ENCODE data around the gene CWH43. TPM values are rescaled to one million over a fixed set of nuclear protein-coding genes. Genes with fewer than 3 reads are reported as not detected.

The CWH43 gene
- total and polyA plus RNA-seq, 9 donors, result 0.33 to 3.2 (median 0.48) TPM; not detected in 4

- H3K27ac ChIP-seq, result no peak overlapping the region
- no peak for DNase-seq
- H3K4me3 ChIP-seq, result no peak overlapping the region
- TF ChIP-seq EP300 (IDR thresholded peaks at IDR 0.05), result no peak
- no peak for TF ChIP-seq POLR2A (IDR thresholded peaks at IDR 0.05)
- TF ChIP-seq, protein P1, sequence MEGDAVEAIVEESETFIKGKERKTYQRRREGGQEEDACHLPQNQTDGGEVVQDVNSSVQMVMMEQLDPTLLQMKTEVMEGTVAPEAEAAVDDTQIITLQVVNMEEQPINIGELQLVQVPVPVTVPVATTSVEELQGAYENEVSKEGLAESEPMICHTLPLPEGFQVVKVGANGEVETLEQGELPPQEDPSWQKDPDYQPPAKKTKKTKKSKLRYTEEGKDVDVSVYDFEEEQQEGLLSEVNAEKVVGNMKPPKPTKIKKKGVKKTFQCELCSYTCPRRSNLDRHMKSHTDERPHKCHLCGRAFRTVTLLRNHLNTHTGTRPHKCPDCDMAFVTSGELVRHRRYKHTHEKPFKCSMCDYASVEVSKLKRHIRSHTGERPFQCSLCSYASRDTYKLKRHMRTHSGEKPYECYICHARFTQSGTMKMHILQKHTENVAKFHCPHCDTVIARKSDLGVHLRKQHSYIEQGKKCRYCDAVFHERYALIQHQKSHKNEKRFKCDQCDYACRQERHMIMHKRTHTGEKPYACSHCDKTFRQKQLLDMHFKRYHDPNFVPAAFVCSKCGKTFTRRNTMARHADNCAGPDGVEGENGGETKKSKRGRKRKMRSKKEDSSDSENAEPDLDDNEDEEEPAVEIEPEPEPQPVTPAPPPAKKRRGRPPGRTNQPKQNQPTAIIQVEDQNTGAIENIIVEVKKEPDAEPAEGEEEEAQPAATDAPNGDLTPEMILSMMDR (IDR thresholded peaks at IDR 0.05), result no peak
- no peaks in the 10 kb centered on the region for H3K9me3 ChIP-seq
- no peaks in the 10 kb centered on the region for H3K4me1 ChIP-seq (ENCODE audit: insufficient read depth)
- H3K27me3 ChIP-seq, result no peaks in the 10 kb centered on the region
- no peaks in the 10 kb centered on the region for H3K36me3 ChIP-seq
- intact Hi-C loops (cut with DNase I), result no loop called here
Observed at GRCh38 chr4:48967101-48967500, 19.0 kb upstream of the CWH43 start.

DNA sequence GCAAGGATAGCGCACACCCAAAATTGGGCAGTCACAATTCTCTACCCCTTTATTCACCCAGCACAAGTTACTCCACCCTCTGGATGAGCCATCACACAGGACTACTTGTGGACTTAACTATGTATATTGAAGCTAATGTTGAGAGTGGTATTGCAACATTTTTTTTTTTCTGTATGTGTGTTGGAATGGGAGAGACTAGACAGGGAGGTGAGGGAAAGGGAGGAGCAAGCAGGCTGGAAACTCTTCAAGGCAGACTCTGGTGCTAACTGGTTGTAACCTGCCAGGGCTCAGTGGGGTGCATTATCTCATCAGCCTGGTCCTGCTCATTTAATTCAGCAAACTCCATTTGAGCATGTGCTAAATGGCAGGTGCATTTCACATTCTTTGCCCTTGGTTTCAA lies 18.4 kb upstream of the CWH43 start:
- H3K4me3 ChIP-seq, result no peak overlapping the region
- no peak overlapping the region for H3K27ac ChIP-seq
- TF ChIP-seq, protein P1 (IDR thresholded peaks at IDR 0.05), result no peak
- TF ChIP-seq EP300 (IDR thresholded peaks at IDR 0.05), result no peak
- TF ChIP-seq POLR2A (IDR thresholded peaks at IDR 0.05), result no peak
- intact Hi-C loops (cut with DNase I), result no loop called here
- H3K9me3 ChIP-seq, result no peaks in the 10 kb centered on the region
- no peak for DNase-seq
- 94 to 97% (median 96%) methylated on average over 1 of the region's 1 CpG for WGBS, 3 donors
- H3K4me1 ChIP-seq (ENCODE audit: insufficient read depth), result no peaks in the 10 kb centered on the region
- H3K27me3 ChIP-seq, result no peaks in the 10 kb centered on the region
- no peaks in the 10 kb centered on the region for H3K36me3 ChIP-seq

- intact Hi-C loops (cut with DNase I), result no loop called here
- Histone ChIP-seq H3K27me3 (no peaks in the 10 kb centered on the region), H3K4me1 (ENCODE audit: insufficient read depth) (no peaks in the 10 kb centered on the region), H3K27ac (no peak overlapping the region), H3K9me3 (no peaks in the 10 kb centered on the region), H3K4me3 (no peak overlapping the region), H3K36me3 (no peaks in the 10 kb centered on the region)
- DNase-seq, result no peak
- 69 to 77% (median 71%) methylated on average over 4 of the region's 4 CpGs for WGBS, 3 donors
- TF ChIP-seq, protein P1 (IDR thresholded peaks at IDR 0.05), result no peak
- TF ChIP-seq POLR2A (IDR thresholded peaks at IDR 0.05) (no peak), EP300 (IDR thresholded peaks at IDR 0.05) (no peak)
Observed at GRCh38 chr4:48968814-48969213, 17.3 kb upstream of the CWH43 start.

DNA sequence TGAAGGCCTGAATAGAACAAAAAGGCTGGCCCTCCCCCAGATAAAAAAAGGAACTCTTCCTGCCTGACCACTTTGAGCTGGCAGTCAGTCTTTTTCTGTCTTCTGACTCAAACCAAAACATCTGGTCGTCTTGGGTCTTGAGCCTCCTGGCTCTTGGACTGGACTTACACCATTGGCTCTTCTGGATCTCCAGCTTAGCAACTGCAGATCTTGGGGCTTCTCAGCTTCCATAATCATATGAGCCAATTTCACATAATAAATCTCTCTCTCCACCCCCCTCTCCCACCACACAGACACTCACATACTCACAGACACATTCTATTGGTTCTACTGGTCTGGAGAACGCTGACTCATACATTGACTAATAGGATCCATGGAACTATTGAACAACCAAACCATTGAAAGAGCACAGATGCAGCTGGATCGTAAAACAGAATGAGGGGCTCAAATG lies 15.6 kb upstream of the CWH43 start:
- Histone ChIP-seq H3K4me1 (ENCODE audit: insufficient read depth) (no peaks in the 10 kb centered on the region), H3K4me3 (no peak overlapping the region), H3K27me3 (no peaks in the 10 kb centered on the region), H3K27ac (no peak overlapping the region), H3K9me3 (no peaks in the 10 kb centered on the region), H3K36me3 (no peaks in the 10 kb centered on the region)
- intact Hi-C loops (cut with DNase I), result no loop called here
- DNase-seq, result no peak
- TF ChIP-seq, protein P1 (IDR thresholded peaks at IDR 0.05), result no peak
- no peak for TF ChIP-seq EP300 (IDR thresholded peaks at IDR 0.05)
- no peak for TF ChIP-seq POLR2A (IDR thresholded peaks at IDR 0.05)
- WGBS, 3 donors, result 74 to 75% (median 74%) methylated on average over 3 of the region's 3 CpGs

Measured in ovary (tissue), 9 donors.